SU-DHL-6 (cell line): Measurements from ENCODE around the gene PROCR.

Source experiments
- H2AFZ ChIP-seq: fragments of 200-600 bp; sonication (generic); 2 replicates; pipeline ENCODE4 v1.6.1; 2014; ENCODE audit warnings: low read depth, mild to moderate bottlenecking, moderate library complexity, mixed read lengths, antibody characterized with exemption, low read length; ENCODE audit not compliant: severe bottlenecking
- H3F3A ChIP-seq: fragments of 200-600 bp; shearing (Covaris generic); 2 replicates; pipeline ENCODE4 v1.6.0; 2016; ENCODE audit warnings: antibody characterized with exemption, mild to moderate bottlenecking; ENCODE audit not compliant: insufficient read depth
- H3K27ac ChIP-seq: fragments of 200-600 bp; sonication (generic); 2 replicates; pipeline ENCODE4 v1.5.1; 2016; ENCODE audit warnings: low read depth, mild to moderate bottlenecking, low read length, moderate library complexity, mixed read lengths
- H3K27me3 ChIP-seq: fragments of 200-600 bp; sonication (generic), shearing (Covaris generic); 2 replicates; pipeline ENCODE4 v1.6.0; 2014; ENCODE audit warnings: mild to moderate bottlenecking, low read length
- H3K36me3 ChIP-seq: fragments of 200-600 bp; sonication (generic); 2 replicates; pipeline ENCODE4 v1.6.1; 2014; ENCODE audit warnings: mild to moderate bottlenecking, low read length, mixed read lengths
- H3K4me2 ChIP-seq: fragments of 300-600, 200-600 bp; shearing (Covaris generic), sonication (generic); 2 replicates; pipeline ENCODE4 v1.6.0; 2014; ENCODE audit warnings: low read length, low read depth, mild to moderate bottlenecking; ENCODE audit not compliant: poor library complexity, severe bottlenecking
- H3K4me3 ChIP-seq: fragments of 200-600 bp; sonication (generic); 2 replicates; pipeline ENCODE4 v1.5.1; 2014; ENCODE audit warnings: antibody characterized with exemption, low read length, mild to moderate bottlenecking, mixed read lengths; ENCODE audit not compliant: insufficient read depth, poor library complexity, severe bottlenecking
- H3K79me2 ChIP-seq: fragments of 200-600 bp; sonication (generic); 2 replicates; pipeline ENCODE4 v1.6.1; 2014; ENCODE audit warnings: mild to moderate bottlenecking, low read length, moderate library complexity; ENCODE audit not compliant: insufficient read depth
- H3K9ac ChIP-seq: fragments of 200-600 bp; sonication (generic); 2 replicates; pipeline ENCODE4 v1.7.0; 2014; ENCODE audit warnings: mild to moderate bottlenecking, low read length
- H3K9me2 ChIP-seq: fragments of 200-600 bp; sonication (generic); replicated peaks from 2 replicates; pipeline ENCODE4 v1.6.1; 2014; ENCODE audit warnings: low read length; ENCODE audit not compliant: insufficient read depth
- H3K9me3 ChIP-seq: fragments of 200-600 bp; sonication (generic); 2 replicates; pipeline ENCODE4 v1.6.1; 2014; ENCODE audit warnings: low read length, mixed read lengths; ENCODE audit not compliant: insufficient read depth
- H4K20me1 ChIP-seq: fragments of 200-600 bp; sonication (generic); 2 replicates; pipeline ENCODE4 v1.6.1; 2014; ENCODE audit warnings: low read depth, mild to moderate bottlenecking, antibody characterized with exemption, low read length, moderate library complexity, mixed read lengths
- EZH2phosphoT487 ChIP-seq: fragments of 200-600 bp; sonication (generic), shearing (Covaris generic); conservative IDR thresholded peaks from 2 replicates; pipeline ENCODE4 v1.6.1; 2018; ENCODE audit warnings: mild to moderate bottlenecking, antibody characterized with exemption, low read length, moderate library complexity, mixed read lengths
- TF ChIP-seq, protein P1 (sequence below): fragments of 200-600 bp; sonication (generic); IDR thresholded peaks from one replicate; pipeline ENCODE4 v1.5.1; 2017; ENCODE audit warnings: antibody characterized with exemption, mild to moderate bottlenecking, low read length, moderate library complexity; ENCODE audit not compliant: insufficient read depth, poor library complexity, severe bottlenecking

Gene PROCR

DNA sequence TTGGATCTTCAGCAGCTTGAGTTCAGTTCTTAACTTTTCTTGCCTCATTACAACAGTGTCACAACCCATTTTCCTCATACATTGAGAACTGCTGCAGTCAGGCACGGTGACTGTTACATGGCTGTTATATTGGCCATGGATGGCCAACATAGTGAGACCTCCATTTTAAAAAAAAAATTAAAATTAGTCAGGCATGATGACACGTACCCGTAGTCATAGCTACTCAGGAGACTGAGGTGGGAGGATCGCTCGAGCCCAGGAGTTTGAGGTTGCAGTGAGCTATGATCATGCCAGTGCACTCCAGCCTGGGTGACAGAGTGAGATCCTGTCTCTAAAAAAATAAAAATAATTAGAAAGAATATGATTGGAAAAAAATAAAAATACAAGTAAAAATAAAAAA, 44.7 kb downstream of the PROCR start:
- Histone ChIP-seq H4K20me1 (0 out of 2 replicates have a peak, but pooled peaks cover 3% of the 10 kb centered on the region), H3K36me3 (no peaks in the 10 kb centered on the region), H2AFZ (no peak overlapping the region), H3K4me2 (no peak overlapping the region), H3K79me2 (no peaks in the 10 kb centered on the region), H3K9me3 (no peaks in the 10 kb centered on the region), H3F3A (no peaks in the 10 kb centered on the region), H3K9ac (no peak overlapping the region), H3K4me3 (no peak overlapping the region), H3K9me2 (no peaks in the 10 kb centered on the region), H3K27ac (no peak overlapping the region), H3K27me3 (no peaks in the 10 kb centered on the region)
- TF ChIP-seq EZH2phosphoT487, result no peak
- TF ChIP-seq, protein P1, sequence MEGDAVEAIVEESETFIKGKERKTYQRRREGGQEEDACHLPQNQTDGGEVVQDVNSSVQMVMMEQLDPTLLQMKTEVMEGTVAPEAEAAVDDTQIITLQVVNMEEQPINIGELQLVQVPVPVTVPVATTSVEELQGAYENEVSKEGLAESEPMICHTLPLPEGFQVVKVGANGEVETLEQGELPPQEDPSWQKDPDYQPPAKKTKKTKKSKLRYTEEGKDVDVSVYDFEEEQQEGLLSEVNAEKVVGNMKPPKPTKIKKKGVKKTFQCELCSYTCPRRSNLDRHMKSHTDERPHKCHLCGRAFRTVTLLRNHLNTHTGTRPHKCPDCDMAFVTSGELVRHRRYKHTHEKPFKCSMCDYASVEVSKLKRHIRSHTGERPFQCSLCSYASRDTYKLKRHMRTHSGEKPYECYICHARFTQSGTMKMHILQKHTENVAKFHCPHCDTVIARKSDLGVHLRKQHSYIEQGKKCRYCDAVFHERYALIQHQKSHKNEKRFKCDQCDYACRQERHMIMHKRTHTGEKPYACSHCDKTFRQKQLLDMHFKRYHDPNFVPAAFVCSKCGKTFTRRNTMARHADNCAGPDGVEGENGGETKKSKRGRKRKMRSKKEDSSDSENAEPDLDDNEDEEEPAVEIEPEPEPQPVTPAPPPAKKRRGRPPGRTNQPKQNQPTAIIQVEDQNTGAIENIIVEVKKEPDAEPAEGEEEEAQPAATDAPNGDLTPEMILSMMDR, result no peak

DNA sequence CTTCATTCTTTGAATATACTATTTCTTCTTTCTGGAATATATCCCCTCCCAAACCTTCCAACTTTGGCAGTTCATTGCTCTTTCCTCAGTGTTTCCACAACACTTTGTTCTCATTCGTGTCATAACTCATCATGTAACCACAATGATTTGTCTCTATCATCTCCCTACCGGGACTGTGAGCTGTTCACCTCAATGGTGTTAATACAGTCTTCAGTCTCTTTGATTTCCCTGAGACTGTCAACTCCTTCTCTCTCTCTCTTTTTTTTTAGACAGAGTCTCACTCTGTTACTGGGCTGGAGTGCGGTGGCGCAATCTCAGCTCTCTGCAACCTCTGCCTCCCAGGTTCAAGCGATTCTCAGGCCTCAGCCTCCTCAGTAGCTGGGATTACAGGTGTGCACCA, 52.1 kb downstream of the PROCR start:
- Histone ChIP-seq H3K36me3 (no peaks in the 10 kb centered on the region), H3K9me3 (no peaks in the 10 kb centered on the region), H3K4me3 (no peak overlapping the region), H3F3A (no peaks in the 10 kb centered on the region), H3K27me3 (no peaks in the 10 kb centered on the region), H3K79me2 (no peaks in the 10 kb centered on the region), H3K9me2 (no peaks in the 10 kb centered on the region), H3K9ac (no peak overlapping the region), H3K27ac (no peak overlapping the region), H2AFZ (no peak overlapping the region), H4K20me1 (no peaks in the 10 kb centered on the region), H3K4me2 (no peak overlapping the region)
- no peak for TF ChIP-seq EZH2phosphoT487

DNA sequence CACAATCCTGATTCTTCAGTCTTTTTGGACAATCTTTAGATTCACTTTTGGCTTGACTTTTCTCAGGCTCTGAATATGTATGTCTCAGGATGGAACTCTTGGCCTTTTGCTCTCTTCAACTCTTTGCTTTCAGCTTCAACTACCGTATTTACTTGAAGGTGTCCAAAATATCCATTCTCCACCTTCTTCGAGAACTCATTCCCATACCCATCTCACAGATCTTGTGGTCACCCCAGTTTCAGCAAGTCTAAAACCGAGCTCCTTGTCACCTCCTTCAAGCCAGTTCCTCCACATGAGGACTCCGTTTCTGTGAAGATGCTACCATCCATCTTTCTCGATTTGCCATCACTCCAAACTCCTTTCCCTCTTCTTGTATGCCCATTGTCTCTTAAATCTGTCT, 52.7 kb downstream of the PROCR start:
- Histone ChIP-seq H3F3A (no peaks in the 10 kb centered on the region), H3K9ac (no peak overlapping the region), H3K27me3 (no peaks in the 10 kb centered on the region), H3K9me2 (no peaks in the 10 kb centered on the region), H2AFZ (no peak overlapping the region), H3K79me2 (no peaks in the 10 kb centered on the region), H4K20me1 (no peaks in the 10 kb centered on the region), H3K36me3 (no peaks in the 10 kb centered on the region), H3K9me3 (no peaks in the 10 kb centered on the region), H3K27ac (no peak overlapping the region), H3K4me3 (no peak overlapping the region), H3K4me2 (no peak overlapping the region)
- TF ChIP-seq, protein P1, result no peak
- no peak for TF ChIP-seq EZH2phosphoT487

DNA sequence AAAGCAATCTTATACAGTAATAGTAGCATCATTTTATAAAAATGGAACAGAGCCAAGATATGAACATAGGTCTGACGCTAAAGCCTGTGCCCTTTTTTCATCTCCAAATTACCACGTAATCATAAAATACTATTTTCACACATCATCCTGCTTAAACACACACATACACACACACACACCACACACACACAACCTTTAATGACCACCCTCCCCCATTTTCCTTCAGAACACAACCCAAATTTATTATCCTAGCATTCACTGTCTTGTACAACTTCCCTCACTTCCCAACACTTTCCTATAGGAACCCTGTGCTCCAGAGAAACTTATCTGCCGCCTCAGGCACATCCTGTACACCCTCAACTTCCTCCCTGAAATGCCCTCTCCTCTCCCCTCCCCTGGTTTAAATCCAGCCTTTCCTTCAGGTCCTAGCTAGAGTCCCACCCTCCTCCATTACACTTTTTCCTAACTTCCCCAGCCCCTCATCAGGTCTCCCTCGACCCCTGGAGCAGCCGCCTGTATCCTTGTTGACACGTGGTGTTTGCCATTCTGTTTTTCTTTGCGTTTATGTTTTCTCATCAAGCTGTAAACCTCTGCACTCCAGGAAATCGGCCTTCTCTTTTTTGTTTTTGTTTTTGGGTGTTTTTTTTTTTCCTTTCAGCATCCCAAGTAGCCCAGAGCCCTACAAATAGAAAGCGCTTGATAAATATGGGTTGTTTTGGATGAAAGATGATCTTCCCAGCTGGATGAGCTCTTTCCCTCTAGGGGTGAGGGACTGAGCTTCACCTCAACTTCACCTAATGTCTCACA, 53.6 kb downstream of the PROCR start:
- H3K79me2 ChIP-seq, result no peaks in the 10 kb centered on the region
- H3K36me3 ChIP-seq, result no peaks in the 10 kb centered on the region
- no peaks in the 10 kb centered on the region for H3K27me3 ChIP-seq
- H2AFZ ChIP-seq, result no peak overlapping the region
- H3K27ac ChIP-seq, result no peak overlapping the region
- H3K4me2 ChIP-seq, result no peak overlapping the region
- H3K9me3 ChIP-seq, result no peaks in the 10 kb centered on the region
- H3F3A ChIP-seq, result no peaks in the 10 kb centered on the region
- no peaks in the 10 kb centered on the region for H4K20me1 ChIP-seq
- no peaks in the 10 kb centered on the region for H3K9me2 ChIP-seq
- TF ChIP-seq, protein P1, result no peak
- TF ChIP-seq EZH2phosphoT487, result no peak
- no peak overlapping the region for H3K4me3 ChIP-seq
- H3K9ac ChIP-seq, result no peak overlapping the region
